Hepatocyte (in vitro differentiated cells): ENCODE data around the gene COTL1. TPM values are rescaled to one million over a fixed set of nuclear protein-coding genes. Genes with fewer than 3 reads are reported as not detected.

Experiments used
- DNase-seq: peaks from one replicate; pipeline ENCODE4 v3.0.0-alpha.2; 2016; ENCODE audit warnings: low spot score
- H2AFZ ChIP-seq: fragments of 200-600 bp; sonication (generic); 2 replicates; pipeline ENCODE4 v1.6.0; 2016; ENCODE audit warnings: antibody characterized with exemption, mild to moderate bottlenecking
- H3K27ac ChIP-seq: fragments of 200-600 bp; sonication (generic); 2 replicates; pipeline ENCODE4 v1.5.1; 2016; ENCODE audit warnings: mild to moderate bottlenecking
- H3K27me3 ChIP-seq: fragments of 200-600 bp; sonication (generic); 2 replicates; pipeline ENCODE4 v1.6.1; 2016
- H3K36me3 ChIP-seq: fragments of 200-600 bp; sonication (generic); replicated peaks from 2 replicates; pipeline ENCODE4 v1.5.1; 2016; ENCODE audit warnings: low read depth; ENCODE audit not compliant: insufficient read depth
- H3K4me1 ChIP-seq: fragments of 200-600 bp; sonication (generic); 2 replicates; pipeline ENCODE4 v1.5.1; 2016; ENCODE audit warnings: mild to moderate bottlenecking, moderate library complexity; ENCODE audit not compliant: insufficient read depth
- H3K4me2 ChIP-seq: fragments of 200-600 bp; sonication (generic); 2 replicates; pipeline ENCODE4 v1.6.0; 2016
- H3K4me3 ChIP-seq: fragments of 200-600 bp; sonication (generic); 2 replicates; pipeline ENCODE4 v1.5.1; 2016; ENCODE audit warnings: mild to moderate bottlenecking
- H3K79me2 ChIP-seq: fragments of 200-600 bp; sonication (generic); 2 replicates; pipeline ENCODE4 v1.6.0; 2017; ENCODE audit warnings: mild to moderate bottlenecking
- H3K9me2 ChIP-seq: fragments of 200-600 bp; sonication (generic); replicated peaks from 2 replicates; pipeline ENCODE4 v1.6.0; 2017; ENCODE audit warnings: mild to moderate bottlenecking; ENCODE audit not compliant: insufficient read depth
- H3K9me3 ChIP-seq: fragments of 200-600 bp; sonication (generic); 2 replicates; pipeline ENCODE4 v1.5.1; 2016; ENCODE audit warnings: low read depth, mild to moderate bottlenecking
- H4K20me1 ChIP-seq: fragments of 200-600 bp; sonication (generic); 2 replicates; pipeline ENCODE4 v1.6.0; 2016; ENCODE audit warnings: mild to moderate bottlenecking; ENCODE audit not compliant: insufficient read depth, poor library complexity, severe bottlenecking
- EZH2 ChIP-seq: fragments of 200-600 bp; sonication (generic); IDR thresholded peaks from 2 replicates; pipeline ENCODE4 v1.6.1; 2016; ENCODE audit warnings: antibody characterized with exemption, mild to moderate bottlenecking, borderline replicate concordance
- EZH2phosphoT487 ChIP-seq: fragments of 200-600 bp; sonication (generic); IDR thresholded peaks from one replicate; pipeline ENCODE4 v1.6.1; 2018; ENCODE audit warnings: antibody characterized with exemption, mild to moderate bottlenecking, low read depth, moderate library complexity; ENCODE audit not compliant: unreplicated experiment, severe bottlenecking
- WGBS: methylation state at CpG from one replicate; pipeline ENCODE4 v1.1.6; 2016; ENCODE audit warnings: low lambda C conversion rate; ENCODE audit errors: missing lambda C conversion rate; 5-methylcytosine and 5-hydroxymethylcytosine counted together
- polyA plus RNA-seq: library from polyadenylated mRNA; unstranded; fragments of >200 nt; fragmentation: Nextera tagmentation; extraction: Ambion mirVana; gene quantifications from 2 replicates; pipeline ENCODE4 v1.2.1, GENCODE V29; 2016
- total RNA-seq: library from RNA; depleted of rRNA; stranded (reverse); fragments of >200 nt; gene quantifications from 2 replicates; pipeline ENCODE4 v1.2.3, GENCODE V29; 2014
- TF ChIP-seq, protein P1 (sequence below): fragments of 200-600 bp; sonication (generic); IDR thresholded peaks from 2 replicates; pipeline ENCODE4 v1.5.1; 2016; ENCODE audit warnings: antibody characterized with exemption, mild to moderate bottlenecking; ENCODE audit not compliant: poor library complexity

Gene COTL1
- total and polyA plus RNA-seq, 2 experiments from 2014 or later, result 30.1 to 104 TPM

DNA sequence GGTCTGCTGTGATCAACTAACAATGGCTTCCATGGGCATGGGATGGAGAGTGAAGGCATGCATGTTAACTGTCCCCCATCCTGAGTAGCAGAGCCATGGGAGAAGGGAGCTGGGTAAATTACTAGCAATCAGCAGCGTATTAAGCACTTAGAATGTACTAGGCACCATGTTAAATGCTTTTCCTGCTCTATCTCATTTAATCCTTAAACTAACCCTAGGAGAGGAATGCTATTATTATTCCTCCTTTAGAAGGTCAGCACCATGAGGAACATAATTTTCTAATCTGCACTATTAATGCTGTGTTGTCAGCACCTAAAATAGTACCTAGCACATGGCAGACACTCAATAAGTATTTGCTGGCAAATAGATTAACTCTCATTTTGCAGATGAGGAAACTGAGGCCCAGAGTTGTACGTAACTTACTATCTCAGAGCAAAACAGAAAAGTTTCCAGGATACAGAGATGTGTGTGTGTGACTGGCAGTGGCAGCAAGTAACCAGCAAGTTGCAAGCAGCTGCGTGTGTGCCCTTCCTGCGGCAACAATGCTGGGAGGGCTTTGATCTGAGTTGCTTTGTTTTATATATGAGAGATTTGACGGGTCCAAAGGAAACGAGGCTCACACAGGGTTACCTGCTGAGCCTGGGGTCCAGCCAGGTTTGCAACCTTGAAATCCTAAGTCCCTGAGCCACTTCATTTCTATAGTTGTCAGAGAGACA lies 23.9 kb upstream of the COTL1 start:
- no peaks in the 10 kb centered on the region for H3K9me3 ChIP-seq

DNA sequence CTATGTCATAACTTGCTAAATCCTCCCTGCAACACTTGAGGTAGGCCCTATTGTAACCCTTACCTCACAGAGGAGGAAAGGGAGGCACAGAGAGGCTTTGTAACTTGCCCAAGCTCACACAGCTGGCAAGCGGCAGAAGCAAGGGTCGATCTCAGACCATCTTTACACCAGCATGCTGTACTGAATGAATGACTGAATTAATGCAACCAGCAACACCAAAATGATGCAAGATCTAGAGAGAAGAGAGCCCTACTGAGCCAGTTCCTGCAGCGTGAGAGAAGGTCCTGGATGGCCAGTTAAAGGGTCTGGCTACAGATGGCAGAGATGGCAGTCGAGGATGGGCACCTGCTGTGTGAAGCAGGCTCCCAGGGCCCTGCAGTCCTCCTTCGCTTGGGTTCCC lies 22.3 kb upstream of the COTL1 start:
- H3K27ac ChIP-seq, result no peak overlapping the region
- 97% methylated on average over 5 of the region's 5 CpGs for WGBS
- H3K9me2 ChIP-seq, result no peaks in the 10 kb centered on the region
- H3K36me3 ChIP-seq, result no peaks in the 10 kb centered on the region
- H3K4me1 ChIP-seq, result peaks cover 6% of the 10 kb centered on the region
- no peaks in the 10 kb centered on the region for H3K27me3 ChIP-seq
- H3K9me3 ChIP-seq, result no peaks in the 10 kb centered on the region
- H3K4me3 ChIP-seq, result no peak overlapping the region
- TF ChIP-seq EZH2 (no peak), EZH2phosphoT487 (no peak)
- TF ChIP-seq, protein P1, sequence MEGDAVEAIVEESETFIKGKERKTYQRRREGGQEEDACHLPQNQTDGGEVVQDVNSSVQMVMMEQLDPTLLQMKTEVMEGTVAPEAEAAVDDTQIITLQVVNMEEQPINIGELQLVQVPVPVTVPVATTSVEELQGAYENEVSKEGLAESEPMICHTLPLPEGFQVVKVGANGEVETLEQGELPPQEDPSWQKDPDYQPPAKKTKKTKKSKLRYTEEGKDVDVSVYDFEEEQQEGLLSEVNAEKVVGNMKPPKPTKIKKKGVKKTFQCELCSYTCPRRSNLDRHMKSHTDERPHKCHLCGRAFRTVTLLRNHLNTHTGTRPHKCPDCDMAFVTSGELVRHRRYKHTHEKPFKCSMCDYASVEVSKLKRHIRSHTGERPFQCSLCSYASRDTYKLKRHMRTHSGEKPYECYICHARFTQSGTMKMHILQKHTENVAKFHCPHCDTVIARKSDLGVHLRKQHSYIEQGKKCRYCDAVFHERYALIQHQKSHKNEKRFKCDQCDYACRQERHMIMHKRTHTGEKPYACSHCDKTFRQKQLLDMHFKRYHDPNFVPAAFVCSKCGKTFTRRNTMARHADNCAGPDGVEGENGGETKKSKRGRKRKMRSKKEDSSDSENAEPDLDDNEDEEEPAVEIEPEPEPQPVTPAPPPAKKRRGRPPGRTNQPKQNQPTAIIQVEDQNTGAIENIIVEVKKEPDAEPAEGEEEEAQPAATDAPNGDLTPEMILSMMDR, result no peak
- H2AFZ ChIP-seq, result no peak overlapping the region
- H3K4me2 ChIP-seq, result no peak overlapping the region
- H4K20me1 ChIP-seq, result no peaks in the 10 kb centered on the region
- H3K79me2 ChIP-seq, result no peaks in the 10 kb centered on the region
- no peak for DNase-seq

More for the DNA sequence above, 23.9 kb upstream of the COTL1 start:
- 91% methylated on average over 6 of the region's 6 CpGs for WGBS
- Histone ChIP-seq H3K9me2 (no peaks in the 10 kb centered on the region), H3K27ac (no peak overlapping the region), H4K20me1 (no peaks in the 10 kb centered on the region), H3K36me3 (no peaks in the 10 kb centered on the region), H3K4me2 (no peak overlapping the region), H3K79me2 (no peaks in the 10 kb centered on the region), H3K4me3 (no peak overlapping the region), H3K27me3 (no peaks in the 10 kb centered on the region), H3K4me1 (peaks cover 6% of the 10 kb centered on the region), H2AFZ (no peak overlapping the region)
- TF ChIP-seq EZH2phosphoT487 (no peak), EZH2 (no peak)
- TF ChIP-seq, protein P1, result no peak
- no peak for DNase-seq

DNA sequence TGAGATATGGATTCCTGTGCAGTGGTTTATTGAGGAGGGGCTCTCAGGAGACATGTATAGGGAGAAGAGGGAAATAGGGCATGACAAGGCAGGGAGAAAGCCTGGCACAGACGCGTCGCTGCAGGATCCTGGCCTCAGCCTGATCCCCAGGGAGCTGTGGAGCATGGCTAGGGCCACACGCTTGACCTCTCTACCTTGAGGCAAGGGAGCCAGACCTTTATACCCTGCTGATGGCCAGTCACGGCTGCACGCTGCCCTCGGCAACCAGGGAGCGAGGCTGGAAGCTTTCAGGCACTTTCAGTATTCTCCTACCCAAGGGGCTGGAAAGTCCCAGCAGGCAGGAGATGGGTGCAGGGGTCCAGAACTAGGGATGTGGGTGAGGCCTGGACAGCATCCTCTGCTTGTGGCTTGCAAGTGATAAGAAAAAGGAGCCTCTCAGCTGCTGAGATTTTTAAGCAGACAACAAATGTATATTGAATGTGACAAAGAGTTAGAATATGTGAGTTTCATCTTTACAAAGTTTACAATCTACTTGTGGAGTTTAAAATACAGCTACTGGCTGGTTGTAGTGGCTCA lies 20.4 kb upstream of the COTL1 start:
- H3K4me1 ChIP-seq, result peaks cover 6% of the 10 kb centered on the region
- H3K36me3 ChIP-seq, result no peaks in the 10 kb centered on the region
- no peak for DNase-seq
- H3K4me2 ChIP-seq, result no peak overlapping the region
- WGBS, result 91% methylated on average over 8 of the region's 8 CpGs
- H2AFZ ChIP-seq, result no peak overlapping the region
- H3K9me2 ChIP-seq, result no peaks in the 10 kb centered on the region
- no peak overlapping the region for H3K27ac ChIP-seq
- H3K27me3 ChIP-seq, result no peaks in the 10 kb centered on the region
- H3K4me3 ChIP-seq, result no peak overlapping the region
- no peak for TF ChIP-seq EZH2
- no peaks in the 10 kb centered on the region for H3K9me3 ChIP-seq
- no peaks in the 10 kb centered on the region for H3K79me2 ChIP-seq
- no peaks in the 10 kb centered on the region for H4K20me1 ChIP-seq

DNA sequence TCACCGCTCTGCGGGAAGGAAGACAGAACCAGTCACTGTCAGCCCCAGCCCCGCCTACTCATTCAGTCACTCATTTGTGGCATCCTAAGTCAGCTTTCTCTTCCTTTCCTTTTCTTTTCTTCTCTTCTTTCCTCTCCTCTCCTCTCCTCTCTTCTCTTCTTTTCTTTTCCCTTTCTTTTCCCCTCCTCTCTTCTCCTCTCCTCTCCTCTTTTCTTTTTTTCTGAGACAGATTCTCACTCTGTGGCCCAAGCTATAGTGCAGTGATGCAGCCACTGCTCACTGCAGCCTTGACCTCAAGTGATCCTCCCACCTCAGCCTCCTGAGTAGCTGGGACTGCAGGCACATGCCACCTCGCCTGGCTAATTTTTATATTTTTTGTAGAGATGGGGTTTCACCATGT lies 19.8 kb upstream of the COTL1 start:
- no peaks in the 10 kb centered on the region for H3K27me3 ChIP-seq
- no peak overlapping the region for H3K27ac ChIP-seq
- DNase-seq, result no peak
- no peaks in the 10 kb centered on the region for H3K36me3 ChIP-seq
- no peaks in the 10 kb centered on the region for H4K20me1 ChIP-seq
- H3K4me1 ChIP-seq, result peaks cover 2% of the 10 kb centered on the region
- H3K9me2 ChIP-seq, result no peaks in the 10 kb centered on the region
- TF ChIP-seq EZH2 (no peak), EZH2phosphoT487 (no peak)
- TF ChIP-seq, protein P1, result no peak
- H3K9me3 ChIP-seq, result no peaks in the 10 kb centered on the region
- H3K4me3 ChIP-seq, result no peak overlapping the region
- no peak overlapping the region for H2AFZ ChIP-seq
- WGBS, result 90% methylated on average over 4 of the region's 4 CpGs
- no peak overlapping the region for H3K4me2 ChIP-seq
- no peaks in the 10 kb centered on the region for H3K79me2 ChIP-seq
